ENCODE data around the gene MOSPD3.
"Not testable (repeated sequence)": the region's sequence is repeated elsewhere in the genome, so short reads cannot be mapped to it uniquely, and the experiment has no call there.

MOSPD3 gene, protein sequence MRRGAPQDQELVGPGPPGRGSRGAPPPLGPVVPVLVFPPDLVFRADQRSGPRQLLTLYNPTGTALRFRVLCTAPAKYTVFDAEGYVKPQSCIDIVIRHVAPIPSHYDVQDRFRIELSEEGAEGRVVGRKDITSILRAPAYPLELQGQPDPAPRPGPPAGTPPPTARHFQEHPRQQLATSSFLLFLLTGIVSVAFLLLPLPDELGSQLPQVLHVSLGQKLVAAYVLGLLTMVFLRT

DNA sequence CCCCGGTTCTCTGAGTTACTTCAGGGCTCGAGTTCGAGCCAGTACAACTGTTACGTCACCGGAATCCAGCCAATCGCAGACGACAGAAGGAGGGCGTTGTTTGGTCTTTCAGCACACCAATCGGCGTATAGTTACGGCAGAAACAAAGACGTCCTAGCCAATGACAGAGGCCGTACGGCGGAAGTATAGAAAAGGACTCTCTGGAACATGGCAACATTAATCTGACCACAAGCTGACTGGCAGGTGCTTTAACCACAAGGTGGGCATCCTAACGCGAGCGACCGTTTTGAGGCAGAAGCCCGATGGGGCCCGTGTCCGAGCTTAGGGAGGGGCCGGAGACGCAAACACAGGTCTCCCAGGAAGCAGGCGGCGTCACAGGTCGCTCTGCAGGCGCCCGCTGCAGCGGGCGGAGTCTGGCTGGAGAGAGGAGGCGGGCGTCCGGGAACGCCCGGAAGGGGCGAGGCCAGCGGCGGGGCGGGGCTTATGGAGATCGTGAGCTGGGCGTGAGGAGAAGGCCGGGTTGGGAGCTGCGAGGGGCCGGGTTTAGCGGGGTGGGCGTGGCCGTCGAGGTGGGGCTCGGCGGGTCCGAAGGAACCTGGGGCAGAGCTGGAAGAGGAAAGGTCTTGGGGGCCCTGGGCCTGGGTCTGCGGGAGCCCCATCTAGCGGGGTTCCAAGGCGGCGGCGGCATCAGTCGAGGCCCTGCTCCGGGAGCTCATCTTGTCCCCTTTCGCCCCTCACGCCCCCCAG lies at the start of gene MOSPD3:
Gene MOSPD3, plus strand, starts transcription at position 558 of the 747 bp plus-strand sequence. CDS start 252 bp downstream, outside the sequence.
- peak; percentile 99 for DNase-seq

GRCh38 chr7:100563100-100563564 lies 49.2 kb upstream of the MOSPD3 start:
- no peak for DNase-seq

GRCh38 chr7:100563809-100564400 lies 48.4 kb upstream of the MOSPD3 start:
- DNase-seq: peak; percentile 79

- DNase-seq: not testable (repeated sequence)
These were observed 47.9 kb upstream of the MOSPD3 start for GRCh38 chr7:100564405-100564804.

- DNase-seq: no peak
These were observed 47.2 kb upstream of the MOSPD3 start for GRCh38 chr7:100565133-100565571.

DNA sequence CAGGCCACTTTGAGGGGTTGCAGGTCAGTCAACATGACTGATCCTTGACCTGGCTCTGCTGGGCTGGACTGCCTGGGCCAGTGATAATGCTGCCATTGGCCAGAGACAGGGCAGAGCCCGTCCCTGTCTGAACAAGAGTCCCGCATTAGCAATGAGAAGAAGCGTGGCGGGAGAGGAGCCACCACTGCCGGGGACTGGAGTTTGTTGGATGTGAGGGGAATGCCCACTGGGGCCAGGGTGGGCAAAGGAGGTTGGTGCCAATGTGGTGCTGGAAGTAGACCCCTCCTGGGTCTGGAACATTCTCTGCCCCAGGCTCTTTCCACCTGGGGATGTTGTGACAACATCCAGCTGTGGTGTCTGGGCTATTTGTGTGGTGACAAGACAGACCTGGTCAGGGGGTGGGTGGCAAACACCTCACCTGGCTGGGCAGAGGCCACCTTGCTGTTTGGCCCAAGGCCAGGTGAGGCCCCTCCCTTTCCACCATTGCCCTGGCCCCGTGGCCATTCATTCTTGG lies 46.3 kb upstream of the MOSPD3 start:
- DNase-seq: no peak

- no peak for DNase-seq
These were observed 45.2 kb upstream of the MOSPD3 start for GRCh38 chr7:100567031-100567730.

- DNase-seq: no peak
These were observed 44.6 kb upstream of the MOSPD3 start for GRCh38 chr7:100567751-100568175.

DNA sequence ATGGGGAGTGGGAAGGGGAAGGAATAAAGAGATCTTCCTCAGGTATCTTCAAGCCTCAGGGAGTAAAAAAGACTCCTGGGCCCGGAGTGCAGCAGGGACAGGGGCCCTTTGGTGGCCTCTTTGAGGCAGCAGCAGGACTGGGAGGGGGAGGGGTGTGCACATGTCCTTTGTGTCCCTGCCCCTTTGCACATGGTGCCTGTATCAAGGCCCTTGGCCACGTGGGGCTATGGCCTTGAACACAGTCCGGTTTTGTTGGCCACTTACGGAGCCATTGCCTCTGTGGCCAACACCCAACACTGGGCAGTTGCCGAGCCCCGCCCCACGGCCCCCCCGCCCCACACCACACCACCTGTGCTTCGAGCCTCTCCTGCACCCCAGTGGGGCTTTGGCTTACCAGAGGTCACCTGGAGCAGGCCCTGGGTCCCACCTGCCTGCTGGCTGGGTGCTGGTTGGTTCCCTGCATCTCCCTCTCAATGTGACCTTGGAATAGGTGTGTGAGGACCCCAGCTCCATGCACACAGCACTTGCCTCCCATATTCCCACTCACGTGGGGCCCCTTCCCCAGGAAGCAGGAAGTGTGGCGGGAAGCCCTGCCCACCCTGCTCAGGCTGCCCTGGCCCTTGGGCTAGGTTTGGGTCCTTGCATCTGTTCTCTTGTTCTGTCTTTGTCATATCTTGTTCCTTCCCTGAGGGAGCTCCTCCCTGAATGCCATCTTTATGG lies 44.0 kb upstream of the MOSPD3 start:
- no peak for DNase-seq

DNA sequence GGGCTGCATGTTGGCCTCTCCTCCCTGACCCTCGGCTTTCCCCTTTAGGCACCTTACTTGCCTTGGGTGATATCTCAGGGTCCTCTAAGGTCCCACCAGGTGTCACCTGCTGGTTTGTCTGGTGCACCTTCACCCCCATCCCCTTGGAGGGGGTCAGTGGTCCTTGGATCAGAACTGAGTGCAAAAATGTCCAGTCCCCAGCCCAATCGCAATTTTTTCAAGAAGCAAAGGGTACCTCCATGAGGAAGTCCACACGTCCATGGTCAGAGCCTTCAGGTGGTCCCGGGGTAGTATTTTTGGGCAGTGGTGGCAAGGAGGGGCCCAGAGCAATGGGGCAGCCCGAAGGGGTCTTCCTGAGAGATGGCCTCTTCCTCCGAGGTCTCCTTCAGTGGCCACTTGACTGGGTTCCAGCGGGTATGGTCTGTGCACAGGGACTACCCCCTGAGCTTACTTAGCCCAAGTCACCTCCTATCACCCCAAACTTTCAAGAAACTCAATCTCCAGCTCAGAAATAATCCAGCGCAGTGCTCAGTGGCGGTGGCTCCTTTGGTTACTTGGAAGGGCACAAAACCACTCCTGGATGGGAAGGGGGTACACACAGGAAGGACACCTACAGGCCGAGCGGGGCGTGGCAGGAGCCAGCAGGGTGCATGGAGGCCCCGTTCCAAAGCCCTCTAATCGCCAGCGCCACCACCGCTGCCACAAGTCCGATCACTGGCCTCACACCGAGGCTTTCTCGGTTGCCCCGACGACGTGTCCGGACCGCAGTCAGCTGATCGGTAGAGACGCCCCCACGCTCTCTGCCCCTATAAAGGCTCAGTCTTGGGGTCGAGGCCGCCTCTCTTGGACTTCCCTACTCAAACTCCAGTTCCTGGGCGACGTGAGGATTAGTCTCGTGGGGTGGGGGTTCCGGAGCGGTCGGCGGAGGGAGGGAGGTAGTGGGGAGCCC lies 43.2 kb upstream of the MOSPD3 start:
- peak; percentile 72 for DNase-seq

DNA sequence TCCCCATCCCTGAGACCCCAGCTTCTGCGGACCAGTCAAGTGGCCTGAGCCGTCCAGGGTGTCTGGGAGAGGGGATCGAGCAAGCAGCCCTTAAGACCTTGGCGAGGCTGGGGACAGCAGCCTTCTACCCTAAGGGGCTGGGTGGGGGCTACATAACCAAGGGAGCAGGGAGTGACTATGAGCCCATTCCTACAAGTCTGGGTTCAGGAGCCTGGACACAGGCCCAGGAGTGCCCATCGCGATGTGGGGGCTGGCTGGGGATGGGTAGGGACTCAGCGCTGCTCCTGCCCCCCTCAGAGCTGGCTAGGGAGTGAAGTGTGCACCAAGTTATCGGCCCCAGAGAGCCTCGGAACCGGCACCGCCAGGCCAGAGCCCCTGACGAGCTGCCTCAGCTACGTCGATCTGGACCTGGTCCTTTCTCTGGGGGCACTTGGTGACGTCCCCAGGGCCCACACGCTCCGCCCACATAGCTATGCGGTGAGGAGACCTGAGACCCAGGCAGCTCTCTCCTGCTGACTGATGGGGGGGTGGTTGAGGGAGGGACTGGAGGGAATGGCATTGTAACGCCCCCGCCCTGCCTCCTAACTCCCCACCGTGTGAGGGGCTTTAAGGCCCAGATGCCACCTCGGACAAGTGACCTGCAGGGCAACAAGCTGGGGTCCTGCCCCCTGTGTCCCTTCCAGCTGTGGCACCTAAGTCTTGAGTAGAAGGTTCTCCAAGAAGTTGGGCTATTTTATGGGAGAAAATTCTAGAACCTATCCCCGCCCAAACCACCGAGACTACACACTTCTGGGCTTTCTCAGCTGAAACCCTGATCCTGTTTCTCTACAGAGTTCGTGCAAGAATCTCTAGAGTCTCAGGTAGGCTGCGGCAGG lies 41.1 kb upstream of the MOSPD3 start:
- DNase-seq: no peak

DNA sequence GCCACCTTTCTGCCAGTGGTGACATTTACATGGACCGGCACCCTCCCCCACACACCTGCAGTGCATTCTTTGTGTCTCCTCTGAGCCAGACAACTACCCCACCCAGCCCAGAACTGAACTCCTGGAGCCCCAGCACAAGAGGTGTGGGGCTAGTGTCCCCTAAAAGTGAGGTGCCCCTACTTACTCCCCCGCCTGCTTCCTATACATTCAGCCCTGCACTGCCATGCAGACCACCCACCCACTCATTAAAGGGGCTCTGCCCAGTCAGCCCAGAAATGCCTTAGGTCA lies 40.6 kb upstream of the MOSPD3 start:
- no peak for DNase-seq

DNA sequence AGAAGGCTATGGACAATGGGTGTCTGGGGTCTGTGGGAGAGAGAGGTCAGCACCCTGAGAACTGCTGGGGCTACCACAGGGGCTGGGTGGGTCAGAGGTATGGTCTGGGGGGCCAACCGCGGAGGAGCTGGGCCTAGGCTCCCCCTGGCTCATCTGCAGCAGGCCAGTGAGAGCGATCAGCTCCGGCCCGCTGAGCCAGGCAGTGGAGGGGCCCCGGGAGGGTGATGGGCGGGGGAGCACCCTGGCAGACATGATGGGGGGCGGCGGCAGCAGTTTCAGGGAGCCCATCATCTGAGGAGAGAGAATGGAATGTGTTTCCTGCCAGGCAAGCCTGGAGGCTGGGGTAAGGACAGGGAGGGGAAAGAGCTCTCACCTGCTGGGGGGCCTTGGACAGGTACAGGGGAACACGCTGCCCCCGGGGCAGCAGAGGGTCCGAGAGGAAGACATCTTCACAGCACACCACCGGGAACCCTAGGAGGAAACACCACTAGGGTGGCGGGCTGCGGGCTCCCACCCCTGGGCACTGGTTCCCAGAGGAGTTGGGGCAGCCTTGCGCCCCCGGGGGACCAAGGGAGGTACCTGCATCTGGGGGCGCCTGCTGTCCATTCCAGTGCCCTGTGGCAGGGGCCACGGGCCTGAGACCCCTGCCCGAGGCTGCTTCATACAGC lies 39.9 kb upstream of the MOSPD3 start:
- no peak for DNase-seq

- DNase-seq: no peak
These were observed 39.2 kb upstream of the MOSPD3 start for GRCh38 chr7:100572949-100573675.

DNA sequence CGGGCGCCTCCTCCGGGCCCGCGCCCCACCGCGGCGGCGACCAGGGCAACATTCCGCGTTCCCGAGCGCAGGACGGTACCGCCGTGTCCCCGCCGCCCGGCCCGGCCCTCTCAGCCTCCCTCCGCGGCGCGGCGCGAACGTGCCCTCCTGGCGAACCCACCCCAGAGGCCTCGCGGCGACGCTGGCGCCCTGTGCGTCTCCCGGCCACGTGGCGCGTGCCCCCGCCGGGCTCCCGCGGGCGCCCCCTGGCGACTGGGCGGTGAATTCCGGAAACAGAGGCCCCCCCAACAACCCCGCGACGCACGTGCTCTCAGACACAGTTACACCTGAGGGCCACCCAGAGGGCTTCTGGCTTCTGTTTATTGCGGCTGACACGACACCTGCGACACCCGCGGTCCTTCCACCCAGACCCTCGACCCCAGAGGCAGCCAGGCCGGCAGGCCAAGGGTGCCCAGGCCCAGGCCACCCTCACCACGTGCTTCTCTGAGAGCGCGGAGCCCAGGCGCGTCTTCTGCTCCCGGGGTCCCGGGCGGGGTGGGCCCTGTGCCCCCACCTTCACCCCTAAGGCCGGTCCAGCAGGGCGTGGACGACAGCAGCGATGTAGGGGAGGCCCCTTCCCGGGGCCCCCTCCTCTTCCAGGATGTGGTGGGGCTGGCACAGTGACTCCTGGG lies 38.5 kb upstream of the MOSPD3 start, which contains the start of gene SAP25:
Gene SAP25, minus strand, starts transcription at position 210 of the 671 bp plus-strand sequence. Its CDS starts 158 bp downstream, at position 52.
- DNase-seq: no peak

GRCh38 chr7:100574362-100575205 lies 37.8 kb upstream of the MOSPD3 start:
- no peak for DNase-seq

DNA sequence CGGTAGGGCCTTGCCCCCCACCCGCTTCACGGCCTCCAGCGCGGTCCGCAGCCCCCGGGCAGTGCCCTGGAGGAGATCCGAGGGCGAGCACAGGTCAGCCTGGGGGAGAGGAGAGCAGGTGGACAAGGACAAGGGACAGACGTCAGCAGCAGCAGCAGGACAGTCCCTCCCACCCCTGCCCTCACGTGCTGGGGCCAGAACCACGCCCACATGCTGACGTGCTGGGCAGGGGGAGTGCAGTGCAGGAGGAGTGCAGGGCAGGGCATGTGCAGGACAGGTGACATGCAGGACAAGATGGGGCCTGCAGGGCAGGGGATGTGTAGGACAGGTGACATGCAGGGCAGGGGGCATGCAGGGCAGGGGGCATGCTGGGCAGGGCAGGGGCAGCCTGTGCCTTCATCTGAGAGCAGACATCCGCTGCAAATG lies 37.1 kb upstream of the MOSPD3 start:
- DNase-seq: no peak

Measured in NCI-H82 (cell line).